IPS DF 6.9 (cell line): ENCODE results near the gene APOOL.
"Not testable (repeated sequence)": the region's sequence is repeated elsewhere in the genome, so short reads cannot be mapped to it uniquely, and the experiment has no call there.

Source experiments
- DNase-seq: peaks from one replicate; pipeline ENCODE4 v3.0.0-alpha.2; 2013; ENCODE audit warnings: low read depth, low spot score
- H3K27ac ChIP-seq: one replicate; pipeline ENCODE4 v1.5.1; 2013; ENCODE audit warnings: low read length, control low read depth
- H3K27me3 ChIP-seq: 2 replicates; pipeline ENCODE4 v1.6.1; 2013; ENCODE audit warnings: mild to moderate bottlenecking, low read length; ENCODE audit not compliant: control insufficient read depth, insufficient read depth
- H3K36me3 ChIP-seq: 2 replicates; pipeline ENCODE4 v1.6.1; 2013; ENCODE audit warnings: low read length; ENCODE audit not compliant: control insufficient read depth, insufficient read depth
- H3K4me1 ChIP-seq: 2 replicates; pipeline ENCODE4 v1.6.1; 2013; ENCODE audit warnings: low read length; ENCODE audit not compliant: control insufficient read depth, insufficient read depth
- H3K4me3 ChIP-seq: 2 replicates; pipeline ENCODE4 v1.5.1; 2013; ENCODE audit warnings: mild to moderate bottlenecking, low read length
- H3K9me3 ChIP-seq: 2 replicates; pipeline ENCODE4 v1.6.1; 2013; ENCODE audit warnings: low read length, inconsistent platforms; ENCODE audit not compliant: control insufficient read depth, insufficient read depth
- WGBS: extraction: QIAGEN DNeasy Blood & Tissue Kit; methylation state at CpG from one replicate; pipeline ENCODE4 v1.1.7; 2013; ENCODE audit warnings: mixed read lengths, missing lambda C conversion rate; ENCODE audit not compliant: insufficient read length, insufficient coverage; 5-methylcytosine and 5-hydroxymethylcytosine counted together

The APOOL gene

DNA sequence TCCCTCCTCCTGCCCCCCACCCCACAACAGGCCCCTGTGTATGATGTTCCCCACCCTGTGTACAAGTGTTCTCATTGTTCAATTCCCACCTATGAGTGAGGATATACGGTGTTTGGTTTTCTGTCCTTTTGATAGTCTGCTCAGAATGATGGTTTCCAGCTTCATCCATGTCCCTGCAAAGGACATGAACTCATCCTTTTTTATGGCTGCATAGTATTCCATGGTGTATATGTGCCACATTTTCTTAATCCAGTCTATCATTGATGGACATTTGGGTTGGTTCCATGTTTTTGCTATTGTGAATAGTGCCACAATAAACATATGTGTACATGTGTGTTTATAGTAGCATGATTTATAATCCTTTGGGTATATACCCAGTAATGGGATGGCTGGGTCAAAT is 73.6 kb downstream of the APOOL start:
- not testable (repeated sequence) for DNase-seq, H3K27ac ChIP-seq, H3K4me3 ChIP-seq, H3K36me3 ChIP-seq, H3K9me3 ChIP-seq, H3K27me3 ChIP-seq, H3K4me1 ChIP-seq
- WGBS = no CpG with 5 or more reads among the region's 1 CpG

- Histone ChIP-seq H3K27me3 (no peaks in the 10 kb centered on the region), H3K27ac (no peak overlapping the region), H3K4me1 (no peaks in the 10 kb centered on the region), H3K36me3 (no peaks in the 10 kb centered on the region), H3K9me3 (no peaks in the 10 kb centered on the region), H3K4me3 (no peak overlapping the region)
- peak; percentile 2 for DNase-seq
- no CpG with 5 or more reads among the region's 2 CpGs for WGBS
Measured at GRCh38 chrX:85084770-85085393, 81.2 kb downstream of the APOOL start.

GRCh38 chrX:85089321-85089840 is 85.7 kb downstream of the APOOL start:
- Histone ChIP-seq H3K27ac (no peak overlapping the region), H3K36me3 (no peaks in the 10 kb centered on the region), H3K4me3 (no peak overlapping the region), H3K4me1 (no peaks in the 10 kb centered on the region), H3K27me3 (no peaks in the 10 kb centered on the region), H3K9me3 (no peaks in the 10 kb centered on the region)
- WGBS = 100% methylated on average over 1 of the region's 5 CpGs
- no peak for DNase-seq

DNA sequence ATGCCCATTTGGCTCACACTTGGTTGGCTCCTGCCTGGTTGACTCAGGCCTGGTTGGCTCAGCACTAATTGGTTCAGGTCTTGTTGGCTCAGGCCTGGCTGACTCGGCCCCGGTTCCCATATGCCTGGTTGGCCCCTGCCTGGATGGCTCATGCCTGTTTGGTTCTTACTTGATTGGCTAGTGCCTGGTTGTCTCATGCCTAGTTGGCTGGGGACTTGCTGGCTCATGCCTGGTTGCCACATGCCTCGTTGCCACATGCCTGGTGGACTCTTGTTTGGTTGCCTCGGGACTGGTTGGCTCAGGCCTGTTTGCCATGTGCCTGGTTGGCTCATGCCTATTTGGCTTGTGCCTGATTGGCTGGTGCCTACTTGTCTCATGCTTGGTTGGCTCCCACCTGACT is 103.7 kb downstream of the APOOL start:
- no peak overlapping the region for H3K27ac ChIP-seq
- no peak overlapping the region for H3K4me3 ChIP-seq
- H3K27me3 ChIP-seq = no peaks in the 10 kb centered on the region
- H3K4me1 ChIP-seq = no peaks in the 10 kb centered on the region
- WGBS = no CpG with 5 or more reads among the region's 4 CpGs
- no peaks in the 10 kb centered on the region for H3K9me3 ChIP-seq
- DNase-seq = no peak
- no peaks in the 10 kb centered on the region for H3K36me3 ChIP-seq

DNA sequence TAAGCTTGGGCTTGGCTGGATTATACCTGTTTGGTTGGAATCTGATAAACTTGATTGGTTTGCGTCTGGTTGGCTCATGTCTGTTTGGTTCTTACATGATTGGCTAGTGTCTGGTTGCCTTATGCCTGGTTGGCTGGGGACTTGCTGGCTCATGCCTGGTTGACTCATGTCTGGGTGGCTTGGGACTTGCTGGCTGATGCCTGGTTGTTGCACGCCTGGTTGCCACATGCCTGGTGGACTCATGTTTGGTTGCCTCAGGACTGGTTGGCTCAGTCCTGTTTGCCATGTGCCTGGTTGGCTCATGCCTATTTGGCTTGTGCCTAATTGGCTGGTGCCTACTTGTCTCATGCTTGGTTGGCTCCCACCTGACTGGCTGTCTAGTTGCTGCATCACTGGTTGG is 104.5 kb downstream of the APOOL start:
- no CpG with 5 or more reads among the region's 2 CpGs for WGBS
- H3K27ac ChIP-seq = no peak overlapping the region

GRCh38 chrX:85109235-85109634 is 105.6 kb downstream of the APOOL start:
- H3K36me3 ChIP-seq = no peaks in the 10 kb centered on the region
- no peaks in the 10 kb centered on the region for H3K9me3 ChIP-seq
- H3K27ac ChIP-seq = no peak overlapping the region
- WGBS = 100% methylated on average over 2 of the region's 8 CpGs
- DNase-seq = peak; percentile 25
- no peaks in the 10 kb centered on the region for H3K27me3 ChIP-seq
- H3K4me1 ChIP-seq = no peaks in the 10 kb centered on the region
- no peak overlapping the region for H3K4me3 ChIP-seq

More for the DNA sequence above, 104.5 kb downstream of the APOOL start:
- Histone ChIP-seq H3K9me3 (no peaks in the 10 kb centered on the region), H3K4me1 (no peaks in the 10 kb centered on the region), H3K27me3 (no peaks in the 10 kb centered on the region), H3K4me3 (no peak overlapping the region), H3K36me3 (no peaks in the 10 kb centered on the region)
- DNase-seq = no peak

- Histone ChIP-seq H3K36me3 (no peaks in the 10 kb centered on the region), H3K27ac (no peak overlapping the region), H3K9me3 (no peaks in the 10 kb centered on the region), H3K4me1 (no peaks in the 10 kb centered on the region), H3K27me3 (no peaks in the 10 kb centered on the region), H3K4me3 (no peak overlapping the region)
- DNase-seq = no peak
- WGBS = no CpG with 5 or more reads among the region's 2 CpGs
Measured at GRCh38 chrX:85111347-85111746, 107.7 kb downstream of the APOOL start.

DNA sequence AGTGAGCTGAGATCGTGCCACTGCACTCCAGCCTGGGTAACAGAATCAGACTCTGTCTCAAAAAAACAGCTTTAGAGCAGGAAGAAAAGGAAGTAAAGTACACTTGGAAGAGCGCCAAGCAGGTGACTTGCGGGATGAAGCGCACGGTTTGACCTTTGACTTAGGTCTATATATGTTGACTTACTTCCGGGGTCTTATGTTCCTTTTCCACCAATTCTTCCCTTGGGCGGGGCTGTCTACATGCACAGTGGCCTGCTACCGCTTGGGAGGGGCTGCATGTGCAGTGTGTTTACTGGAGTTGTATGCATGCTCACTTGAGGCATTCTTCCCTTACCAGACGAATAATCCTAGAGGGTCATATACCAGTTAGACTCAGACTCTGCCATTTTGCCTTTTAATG is 108.6 kb downstream of the APOOL start:
- H3K27ac ChIP-seq = no peak overlapping the region
- H3K9me3 ChIP-seq = no peaks in the 10 kb centered on the region
- H3K27me3 ChIP-seq = no peaks in the 10 kb centered on the region
- no peak for DNase-seq
- H3K4me1 ChIP-seq = no peaks in the 10 kb centered on the region
- no CpG with 5 or more reads among the region's 9 CpGs for WGBS
- no peaks in the 10 kb centered on the region for H3K36me3 ChIP-seq
- no peak overlapping the region for H3K4me3 ChIP-seq

DNA sequence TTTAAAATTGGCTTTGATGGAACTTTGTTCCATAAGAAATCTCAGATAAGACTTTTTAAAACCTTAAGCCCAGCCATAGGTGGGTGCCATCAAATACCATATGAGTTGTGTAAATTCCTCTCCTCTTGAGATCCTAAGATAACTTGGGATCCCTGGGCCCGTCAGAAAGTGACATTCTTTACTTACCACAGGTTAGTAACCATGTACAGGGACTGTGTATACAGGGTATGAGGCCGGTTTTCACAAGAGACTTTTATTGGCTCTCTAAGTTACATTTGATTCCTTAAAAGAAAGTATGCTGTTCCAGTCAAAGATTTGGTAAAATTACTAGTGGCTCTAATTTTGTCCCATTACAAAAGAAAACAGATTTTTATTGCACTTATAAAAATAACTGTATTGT is 110.1 kb downstream of the APOOL start:
- H3K27me3 ChIP-seq = no peaks in the 10 kb centered on the region
- no peaks in the 10 kb centered on the region for H3K4me1 ChIP-seq
- no peaks in the 10 kb centered on the region for H3K9me3 ChIP-seq
- no peak for DNase-seq
- no peak overlapping the region for H3K4me3 ChIP-seq
- H3K36me3 ChIP-seq = no peaks in the 10 kb centered on the region
- no peak overlapping the region for H3K27ac ChIP-seq
- no CpG with 5 or more reads among the region's 2 CpGs for WGBS

DNA sequence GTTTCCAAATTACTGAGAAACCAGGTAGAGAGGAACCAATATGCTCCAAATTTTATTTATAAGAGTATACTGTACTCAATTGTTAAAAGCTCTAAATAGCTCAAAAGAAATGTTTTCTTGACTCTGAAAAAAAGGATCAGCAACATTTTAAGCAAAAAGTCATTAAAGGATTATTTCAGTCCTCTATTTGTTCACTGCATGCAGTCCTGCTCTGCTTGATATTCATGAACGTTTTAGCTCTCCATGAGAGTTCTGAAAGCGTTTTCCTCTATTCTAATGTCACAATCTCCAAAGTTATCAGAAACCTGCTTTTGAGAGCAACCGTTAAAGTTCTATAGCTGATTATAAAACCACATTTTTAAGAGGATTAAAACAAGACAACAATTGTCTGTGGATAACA is 110.5 kb downstream of the APOOL start:
- Histone ChIP-seq H3K27ac (no peak overlapping the region), H3K27me3 (no peaks in the 10 kb centered on the region), H3K4me1 (no peaks in the 10 kb centered on the region), H3K9me3 (no peaks in the 10 kb centered on the region), H3K4me3 (no peak overlapping the region), H3K36me3 (no peaks in the 10 kb centered on the region)
- WGBS = no CpG with 5 or more reads among the region's 3 CpGs
- DNase-seq = no peak

- Histone ChIP-seq H3K27ac (no peak overlapping the region), H3K36me3 (no peaks in the 10 kb centered on the region), H3K4me1 (no peaks in the 10 kb centered on the region), H3K9me3 (no peaks in the 10 kb centered on the region), H3K4me3 (no peak overlapping the region), H3K27me3 (no peaks in the 10 kb centered on the region)
- DNase-seq = no peak
Measured at GRCh38 chrX:85114776-85115175, 111.1 kb downstream of the APOOL start.
